Measurements from ENCODE around the gene PGAP2. TPM values are rescaled to one million over a fixed set of nuclear protein-coding genes. Genes with fewer than 3 reads are reported as not detected.
A peak's percentile ranks its signal among the peaks of the same experiment; 100 is the strongest.

The PGAP2 gene
- total RNA-seq, 2 experiments from 2014 or later: 23.8 to 25.7 TPM

DNA sequence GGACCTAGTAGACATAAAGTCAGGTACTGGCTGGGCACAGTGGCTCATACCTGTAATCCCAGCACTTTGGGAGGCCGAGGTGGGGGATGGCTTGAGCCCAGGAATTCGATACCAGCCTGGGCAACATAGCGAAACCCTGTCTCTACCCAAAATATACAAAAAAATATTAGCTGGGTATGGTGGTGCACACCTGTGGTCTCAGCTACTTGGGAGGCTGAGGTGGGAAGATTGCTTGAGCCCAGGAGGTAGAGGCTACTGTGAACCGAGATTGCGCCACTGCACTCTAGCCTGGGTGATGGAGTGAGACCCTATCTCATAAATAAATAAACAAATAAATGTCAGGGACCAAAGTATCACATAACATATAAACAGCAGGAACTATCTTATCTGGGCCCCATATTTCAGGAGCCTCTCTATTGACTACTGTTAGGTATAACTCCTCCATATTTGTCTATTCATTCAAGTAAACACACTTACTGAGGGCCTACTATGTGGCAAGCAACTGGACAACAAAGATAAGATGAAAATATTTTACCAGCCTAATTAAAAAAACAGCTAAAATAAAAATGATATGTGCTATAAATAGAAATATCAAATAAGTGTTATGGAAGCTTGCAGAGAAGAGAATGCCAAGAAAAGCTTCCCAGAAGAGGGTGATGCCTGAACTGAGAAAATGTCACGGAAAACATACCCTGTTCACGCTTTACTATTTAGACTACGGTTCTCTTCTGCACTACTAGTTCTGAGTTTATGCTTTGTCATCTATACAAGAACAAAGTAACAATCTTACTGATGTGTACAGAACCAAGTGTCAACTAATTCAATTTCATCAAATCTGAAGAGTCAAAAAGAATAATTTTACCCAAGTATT, 13.0 kb upstream of the PGAP2 start:
- ChIA-PET POLR2A (interaction anchor here (0.6 to 4.3 kb wide), 4 partner anchors 11 to 46 kb away, joined by 3 to 31 read pairs (median 18); partner anchors contain the start of genes PGAP2 and RHOG), CTCF (interaction anchor here (1.3 to 7.4 kb wide), 4 partner anchors 11 to 278 kb away, joined by 3 to 74 read pairs (median 10); partner anchors contain the start of genes PGAP2 and STIM1)
- Mint-ChIP-seq H3K27me3 (ENCODE audit: low read depth) (no peaks in the 10 kb centered on the region), H3K9me3 (ENCODE audit: insufficient read depth) (no peaks in the 10 kb centered on the region), H3K4me1 (ENCODE audit: low read depth) (peaks cover 52% of the 10 kb centered on the region), H3K27ac (peak overlapping the region; percentile 97), H3K36me3 (ENCODE audit: low read depth) (peaks cover 39% of the 10 kb centered on the region), H3K4me3 (peak overlapping the region; percentile 91)
- ATAC-seq (no peak), DNase-seq (no peak)

DNA sequence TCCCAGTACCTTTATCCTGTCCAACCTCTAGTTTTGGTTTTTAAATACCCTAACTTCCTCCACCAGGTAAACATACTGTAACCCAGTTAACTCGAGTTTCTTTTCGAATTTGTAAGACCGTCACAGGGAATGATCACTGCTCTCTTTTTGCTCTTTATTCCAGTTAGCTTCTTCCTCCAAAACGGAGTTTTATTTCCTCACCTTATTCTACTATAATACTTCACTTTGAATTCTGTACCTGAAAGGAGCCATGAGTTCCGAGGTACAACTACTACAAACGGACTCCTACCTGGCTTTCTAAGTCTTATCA, 12.4 kb upstream of the PGAP2 start:
- Mint-ChIP-seq H3K4me1 (ENCODE audit: low read depth) (peaks cover 50% of the 10 kb centered on the region), H3K36me3 (ENCODE audit: low read depth) (peaks cover 35% of the 10 kb centered on the region), H3K27ac (peak overlapping the region; percentile 97), H3K4me3 (peak overlapping the region; percentile 91), H3K9me3 (ENCODE audit: insufficient read depth) (no peaks in the 10 kb centered on the region), H3K27me3 (ENCODE audit: low read depth) (no peaks in the 10 kb centered on the region)
- POLR2A ChIA-PET: interaction anchor here (0.6 to 4.3 kb wide), 4 partner anchors 11 to 45 kb away, joined by 3 to 31 read pairs (median 18); partner anchors contain the start of genes PGAP2 and RHOG
- DNase-seq (no peak), ATAC-seq (no peak)
- CTCF ChIA-PET: interaction anchor here (0.6 to 7.4 kb wide), 7 partner anchors 11 to 277 kb away, joined by 3 to 74 read pairs (median 4); partner anchors contain the start of genes PGAP2 and STIM1

GRCh38 chr11:3796346-3796745, 12.0 kb upstream of the PGAP2 start:
- Mint-ChIP-seq H3K36me3 (ENCODE audit: low read depth) (peaks cover 35% of the 10 kb centered on the region), H3K9me3 (ENCODE audit: insufficient read depth) (no peaks in the 10 kb centered on the region), H3K4me1 (ENCODE audit: low read depth) (peaks cover 50% of the 10 kb centered on the region), H3K27me3 (ENCODE audit: low read depth) (no peaks in the 10 kb centered on the region), H3K4me3 (peak overlapping the region; percentile 91), H3K27ac (peak overlapping the region; percentile 97)
- DNase-seq: no peak
- ATAC-seq: no peak
- ChIA-PET POLR2A (interaction anchor here (0.6 to 4.3 kb wide), 4 partner anchors 11 to 45 kb away, joined by 3 to 31 read pairs (median 18); partner anchors contain the start of genes PGAP2 and RHOG), CTCF (interaction anchor here (0.6 to 7.4 kb wide), 7 partner anchors 11 to 277 kb away, joined by 3 to 74 read pairs (median 4); partner anchors contain the start of genes PGAP2 and STIM1)

- POLR2A ChIA-PET: interaction anchor here (1.5 to 4.3 kb wide), 5 partner anchors 11 to 58 kb away, joined by 3 to 31 read pairs (median 7); partner anchors contain the start of genes PGAP2, RHOG and STIM1
- H3K4me1 Mint-ChIP-seq (ENCODE audit: low read depth): peaks cover 50% of the 10 kb centered on the region
- H3K9me3 Mint-ChIP-seq (ENCODE audit: insufficient read depth): no peaks in the 10 kb centered on the region
- peak overlapping the region; percentile 97 for H3K27ac Mint-ChIP-seq
- ATAC-seq: peak; percentile 50
- peak overlapping the region; percentile 91 for H3K4me3 Mint-ChIP-seq
- peaks cover 35% of the 10 kb centered on the region for H3K36me3 Mint-ChIP-seq (ENCODE audit: low read depth)
- no peak for DNase-seq
- CTCF ChIA-PET: interaction anchor here (0.8 to 7.4 kb wide), 6 partner anchors 11 to 58 kb away, joined by 3 to 74 read pairs (median 4); partner anchors contain the start of genes PGAP2 and STIM1
- H3K27me3 Mint-ChIP-seq (ENCODE audit: low read depth): no peaks in the 10 kb centered on the region
Measured at GRCh38 chr11:3796801-3797328, 11.5 kb upstream of the PGAP2 start.

DNA sequence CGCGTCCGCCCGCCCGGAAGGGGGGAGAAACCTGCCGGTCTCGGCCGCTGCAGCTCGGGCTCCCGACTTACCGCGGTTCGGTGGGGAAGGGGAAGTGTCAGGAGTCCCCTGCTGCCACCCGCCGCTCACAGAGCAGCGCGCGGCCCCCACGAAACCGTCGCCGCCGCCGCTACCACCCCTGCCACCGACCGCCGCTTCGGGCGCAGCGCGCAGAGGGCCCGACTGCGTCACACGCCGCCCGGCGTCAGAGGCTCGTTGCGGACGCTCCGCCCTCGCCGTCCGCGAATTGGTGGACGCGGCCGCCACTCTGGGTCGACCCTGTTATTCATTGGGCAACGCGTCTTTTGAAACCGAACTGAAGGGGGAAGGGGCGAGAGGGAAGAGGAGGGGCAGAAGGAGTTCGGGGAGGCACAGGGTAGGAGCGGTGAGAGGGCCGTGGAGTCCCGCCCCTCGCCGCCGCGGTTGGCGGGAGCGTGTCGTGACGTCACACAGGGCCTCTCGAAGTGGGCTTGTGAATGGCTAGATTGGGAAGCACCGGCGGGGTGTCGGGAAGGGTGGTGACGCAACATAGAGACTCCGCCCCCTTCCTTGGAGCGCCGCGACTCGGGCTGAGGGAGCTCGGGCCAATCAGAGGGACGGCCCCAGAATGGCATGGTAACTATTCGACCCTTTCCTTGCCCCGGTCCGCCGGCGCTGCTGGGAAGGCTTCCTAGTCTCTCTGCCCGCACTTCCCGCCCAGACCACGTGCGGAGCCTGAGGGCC, 10.8 kb upstream of the PGAP2 start, which contains the start of gene NUP98:
TSS of gene NUP98 (minus strand) at position 226 of the 762 bp plus-strand sequence. CDS start 15,437 bp downstream, outside the sequence.
- Mint-ChIP-seq H3K27ac (peak within 1 kb of the TSS; percentile 97), H3K36me3 (ENCODE audit: low read depth) (peaks cover 31% of the 10 kb centered on the region), H3K4me3 (peak within 1 kb of the TSS; percentile 91), H3K4me1 (ENCODE audit: low read depth) (peaks cover 48% of the 10 kb centered on the region), H3K9me3 (ENCODE audit: insufficient read depth) (no peaks in the 10 kb centered on the region), H3K27me3 (ENCODE audit: low read depth) (no peaks in the 10 kb centered on the region)
- ChIA-PET POLR2A (interaction anchor here (0.6 to 4.3 kb wide), 8 partner anchors 8 to 418 kb away, joined by 3 to 31 read pairs (median 4); partner anchors contain the start of genes PGAP2, RHOG, STIM1 and ZNF195), CTCF (interaction anchor here (1.2 to 7.4 kb wide), 5 partner anchors 11 to 275 kb away, joined by 4 to 74 read pairs (median 8); partner anchors contain the start of genes PGAP2, RHOG and STIM1)
- DNase-seq (peak; percentile 100), ATAC-seq (peak; percentile 98)

GRCh38 chr11:3799143-3799542, 9.2 kb upstream of the PGAP2 start:
- DNase-seq (no peak), ATAC-seq (no peak)
- Mint-ChIP-seq H3K9me3 (ENCODE audit: insufficient read depth) (no peaks in the 10 kb centered on the region), H3K36me3 (ENCODE audit: low read depth) (peaks cover 20% of the 10 kb centered on the region), H3K4me1 (ENCODE audit: low read depth) (peaks cover 42% of the 10 kb centered on the region), H3K4me3 (peak overlapping the region; percentile 91), H3K27ac (peak overlapping the region; percentile 97), H3K27me3 (ENCODE audit: low read depth) (no peaks in the 10 kb centered on the region)
- CTCF ChIA-PET: interaction anchor here (1.6 to 7.4 kb wide), 2 partner anchors 10 to 50 kb away, joined by 3 to 74 read pairs; partner anchors contain the start of gene PGAP2
- POLR2A ChIA-PET: interaction anchor here (1.7 to 4.3 kb wide), 3 partner anchors 9 to 14 kb away, joined by 13 to 31 read pairs (median 30); partner anchors contain the start of gene PGAP2

- POLR2A ChIA-PET: no interaction called here
- peaks cover 13% of the 10 kb centered on the region for H3K36me3 Mint-ChIP-seq (ENCODE audit: low read depth)
- H3K27me3 Mint-ChIP-seq (ENCODE audit: low read depth): no peaks in the 10 kb centered on the region
- DNase-seq (no peak), ATAC-seq (no peak)
- no peaks in the 10 kb centered on the region for H3K9me3 Mint-ChIP-seq (ENCODE audit: insufficient read depth)
- CTCF ChIA-PET: interaction anchor here (1.6 to 7.4 kb wide), 2 partner anchors 9 to 49 kb away, joined by 3 to 74 read pairs; partner anchors contain the start of gene PGAP2
- H3K4me3 Mint-ChIP-seq: no peak overlapping the region
- H3K27ac Mint-ChIP-seq: no peak overlapping the region
- peaks cover 38% of the 10 kb centered on the region for H3K4me1 Mint-ChIP-seq (ENCODE audit: low read depth)
Measured at GRCh38 chr11:3799873-3800272, 8.5 kb upstream of the PGAP2 start.

GRCh38 chr11:3802011-3802790, 6.2 kb upstream of the PGAP2 start:
- CTCF ChIA-PET: interaction anchor here (1.1 kb wide), 1 partner anchor 270 kb away, joined by 3 read pairs; no protein-coding TSS in a partner anchor
- Mint-ChIP-seq H3K27me3 (ENCODE audit: low read depth) (no peaks in the 10 kb centered on the region), H3K27ac (no peak overlapping the region), H3K4me1 (ENCODE audit: low read depth) (peaks cover 23% of the 10 kb centered on the region), H3K9me3 (ENCODE audit: insufficient read depth) (no peaks in the 10 kb centered on the region), H3K4me3 (no peak overlapping the region), H3K36me3 (ENCODE audit: low read depth) (no peaks in the 10 kb centered on the region)
- no peak for DNase-seq
- ATAC-seq: no peak
- POLR2A ChIA-PET: no interaction called here

DNA sequence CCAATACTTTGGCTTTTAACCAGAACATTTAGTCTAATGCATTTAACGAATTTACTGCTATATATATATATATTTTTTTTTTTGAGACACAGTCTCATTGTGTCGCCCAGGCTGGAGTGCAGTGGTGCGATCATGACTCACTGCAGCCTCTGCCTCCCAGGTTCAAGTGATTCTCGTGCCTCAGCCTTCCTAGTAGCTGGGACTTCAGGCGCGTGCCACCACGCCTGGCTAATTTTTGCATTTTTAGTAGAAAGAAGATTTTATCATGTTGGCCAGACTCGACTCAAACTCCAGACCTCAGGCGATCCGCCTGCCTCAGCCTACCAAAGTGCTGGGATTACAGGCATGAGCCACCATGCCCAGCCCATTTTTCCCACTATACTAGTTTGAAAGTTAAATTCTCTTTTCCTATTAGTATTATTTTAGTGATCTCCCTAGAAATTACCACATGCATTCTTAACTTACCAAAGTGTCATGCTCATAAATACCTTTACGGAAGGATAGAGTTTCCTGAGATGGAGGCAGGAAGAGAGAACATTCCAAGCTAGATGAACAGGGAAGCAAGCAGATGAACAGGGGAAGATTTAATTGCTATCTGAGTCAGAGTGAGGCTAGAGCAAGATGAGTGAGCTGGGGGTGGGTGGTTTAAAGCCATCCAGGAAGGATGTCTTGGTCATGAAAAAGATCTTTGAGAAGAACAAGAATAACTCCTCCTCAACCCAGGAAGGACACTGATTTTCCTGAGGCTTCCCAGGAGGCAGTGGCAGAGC, 4.4 kb upstream of the PGAP2 start:
- Mint-ChIP-seq H3K36me3 (ENCODE audit: low read depth) (no peaks in the 10 kb centered on the region), H3K27ac (no peak overlapping the region), H3K27me3 (ENCODE audit: low read depth) (no peaks in the 10 kb centered on the region), H3K9me3 (ENCODE audit: insufficient read depth) (no peaks in the 10 kb centered on the region), H3K4me1 (ENCODE audit: low read depth) (peaks cover 24% of the 10 kb centered on the region), H3K4me3 (no peak overlapping the region)
- ATAC-seq (no peak), DNase-seq (no peak)
- POLR2A ChIA-PET: no interaction called here
- CTCF ChIA-PET: interaction anchor here (1.2 kb wide), 1 partner anchor 19 kb away, joined by 5 read pairs; no protein-coding TSS in a partner anchor
